ENCODE data around the gene AAK1. TPM values are rescaled to one million over a fixed set of nuclear protein-coding genes. Genes with fewer than 3 reads are reported as not detected.

Gene AAK1
- total RNA-seq, 1 experiment from 2014 or later, result 35.6 TPM

- H3K4me1 Mint-ChIP-seq, result peaks cover 5% of the 10 kb centered on the region
- H3K27ac Mint-ChIP-seq, result no peak overlapping the region
- H3K9me3 Mint-ChIP-seq, result no peaks in the 10 kb centered on the region
- TF ChIP-seq GRHL2 (CRISPR knock-in tag; IDR thresholded peaks at IDR 0.05; ENCODE audit: insufficient replicate concordance, severe bottlenecking) (no peak), STAT6 (CRISPR knock-in tag; conservative IDR thresholded peaks at IDR 0.05; ENCODE audit: low read depth) (no peak), HMGA2 (CRISPR knock-in tag; IDR thresholded peaks at IDR 0.05) (no peak), NR1H2 (CRISPR knock-in tag; IDR thresholded peaks at IDR 0.05) (no peak), MXD4 (CRISPR knock-in tag; IDR thresholded peaks at IDR 0.05; ENCODE audit: borderline replicate concordance) (no peak), E2F4 (CRISPR knock-in tag; IDR thresholded peaks at IDR 0.05; ENCODE audit: borderline replicate concordance, low read depth) (no peak), ATF2 (CRISPR knock-in tag; IDR thresholded peaks at IDR 0.05; ENCODE audit: borderline replicate concordance, low read depth) (no peak), CREB1 (CRISPR knock-in tag; IDR thresholded peaks at IDR 0.05) (no peak), ZNF219 (CRISPR knock-in tag; IDR thresholded peaks at IDR 0.05; ENCODE audit: borderline replicate concordance) (no peak), USF2 (CRISPR knock-in tag; IDR thresholded peaks at IDR 0.05) (no peak), ERG (CRISPR knock-in tag; IDR thresholded peaks at IDR 0.05) (no peak), ZNF263 (CRISPR knock-in tag; IDR thresholded peaks at IDR 0.05; ENCODE audit: low read depth) (no peak), ZNF532 (CRISPR knock-in tag; IDR thresholded peaks at IDR 0.05; ENCODE audit: borderline replicate concordance) (no peak), ARID4B (CRISPR knock-in tag; IDR thresholded peaks at IDR 0.05; ENCODE audit: borderline replicate concordance) (no peak), E2F5 (CRISPR knock-in tag; IDR thresholded peaks at IDR 0.05) (no peak), ATF1 (CRISPR knock-in tag; IDR thresholded peaks at IDR 0.05) (no peak), ESRRA (CRISPR knock-in tag; IDR thresholded peaks at IDR 0.05; ENCODE audit: borderline replicate concordance) (no peak), CBFB (CRISPR knock-in tag; IDR thresholded peaks at IDR 0.05; ENCODE audit: low read depth) (no peak), JUN (CRISPR knock-in tag; IDR thresholded peaks at IDR 0.05) (no peak)
- CTCF ChIA-PET, result no interaction called here
- no peak for DNase-seq (ENCODE audit: low spot score)
- H3K36me3 Mint-ChIP-seq, result peaks cover 3% of the 10 kb centered on the region; the same call in 1 of the 2 replicates
- H3K4me3 Mint-ChIP-seq, result no peak overlapping the region
- no peak for ATAC-seq
- H3K27me3 Mint-ChIP-seq (ENCODE audit: low read depth), result peaks cover 3% of the 10 kb centered on the region; the same call in 1 of the 2 replicates
- POLR2A ChIA-PET, result no interaction called here
These were observed 176.8 kb downstream of the AAK1 start for GRCh38 chr2:69466728-69467127.
